COR-L47 (cell line): ENCODE results near the gene MOGAT3.

Experiments used
- DNase-seq: peaks from one replicate; lab custom pipeline; 2025; lab: John Stamatoyannopoulos, UW

Gene MOGAT3

GRCh38 chr7:101160910-101161309, 39.9 kb downstream of the MOGAT3 start:
- DNase-seq = no peak

GRCh38 chr7:101159696-101160674, 40.9 kb downstream of the MOGAT3 start:
- DNase-seq = no peak

GRCh38 chr7:101156866-101157589, 43.8 kb downstream of the MOGAT3 start:
- DNase-seq = no peak

- no peak for DNase-seq
These were observed 44.6 kb downstream of the MOGAT3 start for GRCh38 chr7:101156277-101156676.

- DNase-seq = no peak
These were observed 45.5 kb downstream of the MOGAT3 start for GRCh38 chr7:101155303-101155702.

GRCh38 chr7:101154693-101155102, 46.1 kb downstream of the MOGAT3 start:
- peak; percentile 19 for DNase-seq

GRCh38 chr7:101153969-101154692, 46.7 kb downstream of the MOGAT3 start, which contains the start of gene AP1S1:
AP1S1 (plus strand) TSS chr7:101154476; CDS start chr7:101154515, 39 bp downstream.
- peak; percentile 99 for DNase-seq

- no peak for DNase-seq
These were observed 48.8 kb downstream of the MOGAT3 start for GRCh38 chr7:101151908-101152651.
